Ramos (cell line): ENCODE measurements around the gene RASL11A.
"Not testable (repeated sequence)": the region's sequence is repeated elsewhere in the genome, so short reads cannot be mapped to it uniquely, and the experiment has no call there.

Experiments used
- in situ Hi-C: fragments of 300-500 bp; cut with MboI; formaldehyde crosslinking; loops from one replicate; pipeline ENCODE4 v1.14.3; 2022; ENCODE audit warnings: low sequenced_read_pairs; ENCODE audit not compliant: unreplicated experiment

Gene RASL11A, protein sequence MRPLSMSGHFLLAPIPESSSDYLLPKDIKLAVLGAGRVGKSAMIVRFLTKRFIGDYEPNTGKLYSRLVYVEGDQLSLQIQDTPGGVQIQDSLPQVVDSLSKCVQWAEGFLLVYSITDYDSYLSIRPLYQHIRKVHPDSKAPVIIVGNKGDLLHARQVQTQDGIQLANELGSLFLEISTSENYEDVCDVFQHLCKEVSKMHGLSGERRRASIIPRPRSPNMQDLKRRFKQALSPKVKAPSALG

DNA sequence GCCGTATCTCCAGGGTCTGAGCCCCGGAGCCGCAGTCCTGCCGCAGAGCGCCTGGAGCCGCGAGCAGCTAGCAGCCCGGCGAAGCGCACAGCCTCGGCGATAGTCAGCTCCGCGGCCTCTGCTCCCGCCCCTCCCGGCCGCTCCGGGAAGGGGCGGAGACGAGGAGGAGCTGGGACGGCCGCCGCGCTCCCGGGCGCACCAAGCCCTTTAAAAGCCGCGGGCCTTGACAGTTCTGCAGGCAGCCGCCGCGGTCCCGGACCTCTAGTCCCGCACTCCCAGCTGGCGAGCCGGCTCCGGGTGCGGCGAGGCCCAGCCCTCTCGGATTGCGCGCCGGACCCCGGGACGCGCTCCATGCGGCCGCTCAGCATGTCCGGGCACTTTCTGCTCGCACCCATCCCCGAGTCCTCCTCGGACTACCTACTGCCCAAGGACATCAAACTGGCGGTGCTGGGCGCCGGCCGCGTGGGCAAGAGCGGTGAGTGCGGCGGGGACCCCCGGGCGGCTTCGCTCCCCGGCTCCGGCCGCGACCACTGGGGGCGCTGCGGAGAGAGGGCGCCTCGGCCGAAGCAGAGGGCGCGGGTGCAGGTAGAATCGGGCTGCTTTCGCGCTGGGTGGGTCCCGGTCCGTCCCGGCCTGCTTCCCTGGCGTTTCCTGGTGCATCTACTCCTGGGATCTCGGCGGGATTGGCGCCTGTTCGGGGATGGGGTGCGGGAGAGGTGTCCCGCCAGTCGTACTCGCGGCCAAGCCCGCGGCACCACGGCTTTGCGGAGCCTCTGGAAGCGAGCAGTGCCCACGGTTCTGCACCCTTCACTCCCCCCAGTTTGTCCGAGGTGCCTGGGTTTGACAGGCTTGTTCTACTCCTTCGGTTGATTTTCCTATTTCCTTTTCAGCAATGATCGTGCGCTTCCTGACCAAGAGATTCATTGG, at the start of gene RASL11A:
TSS of gene RASL11A (plus strand) at position 237 of the 927 bp plus-strand sequence. CDS start at position 352, 115 bp downstream.
- in situ Hi-C loops, result no loop called here

DNA sequence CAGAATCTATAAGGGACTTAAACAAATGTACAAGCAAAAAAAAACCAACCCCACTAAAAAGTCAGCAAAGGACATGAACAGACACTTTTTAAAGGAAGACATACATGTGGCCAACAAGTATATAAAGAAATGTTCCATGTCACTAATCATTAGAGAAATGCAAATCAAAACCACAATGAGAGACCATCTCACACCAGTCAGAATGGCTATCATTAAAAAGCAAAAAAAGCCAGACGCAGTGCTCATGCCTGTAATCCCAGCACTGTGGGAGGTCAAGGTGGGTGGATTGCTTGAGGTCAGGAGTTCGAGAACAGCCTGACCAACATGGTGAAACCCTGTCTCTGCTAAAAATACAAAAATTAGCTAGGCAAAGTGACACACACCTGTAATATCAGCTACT, 48.5 kb upstream of the RASL11A start:
- in situ Hi-C loops, result not testable (repeated sequence)

DNA sequence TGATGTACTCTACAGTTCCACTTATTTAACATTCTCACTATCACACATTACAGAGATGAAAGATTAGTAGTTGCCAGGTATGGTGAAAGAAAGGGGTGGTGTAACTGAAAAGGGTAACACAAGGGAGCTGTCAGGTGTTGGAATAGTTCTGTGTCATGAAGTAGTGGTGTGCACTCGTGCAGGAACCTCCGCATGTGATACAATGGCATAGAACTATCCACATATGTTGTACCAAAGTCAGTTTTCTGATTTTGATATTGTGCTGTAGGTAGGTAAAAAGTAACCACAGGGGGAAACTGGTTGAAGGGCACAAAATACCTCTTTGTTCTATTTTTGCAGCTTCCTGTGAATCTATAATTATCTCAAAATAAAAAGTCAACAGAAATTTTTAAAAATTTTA, 43.6 kb upstream of the RASL11A start:
- in situ Hi-C loops, result no loop called here

DNA sequence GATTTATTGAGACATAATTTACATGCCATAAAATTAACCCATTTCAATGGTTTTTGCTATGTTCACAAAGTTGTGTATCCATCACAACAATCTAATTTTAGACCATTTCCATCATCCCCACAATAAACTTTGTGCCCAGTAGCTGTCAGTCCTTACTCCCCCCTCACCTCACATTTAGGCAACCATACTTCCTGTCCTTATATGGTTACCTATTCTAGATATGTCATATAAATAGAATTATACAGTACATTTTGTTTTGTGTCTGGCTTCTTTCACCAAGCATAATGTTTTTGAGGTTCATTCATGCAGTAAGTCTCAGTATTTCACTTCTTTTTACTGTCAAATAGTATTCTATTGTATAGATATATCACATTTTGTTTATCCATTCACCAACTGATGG, 42.5 kb upstream of the RASL11A start:
- in situ Hi-C loops, result no loop called here

DNA sequence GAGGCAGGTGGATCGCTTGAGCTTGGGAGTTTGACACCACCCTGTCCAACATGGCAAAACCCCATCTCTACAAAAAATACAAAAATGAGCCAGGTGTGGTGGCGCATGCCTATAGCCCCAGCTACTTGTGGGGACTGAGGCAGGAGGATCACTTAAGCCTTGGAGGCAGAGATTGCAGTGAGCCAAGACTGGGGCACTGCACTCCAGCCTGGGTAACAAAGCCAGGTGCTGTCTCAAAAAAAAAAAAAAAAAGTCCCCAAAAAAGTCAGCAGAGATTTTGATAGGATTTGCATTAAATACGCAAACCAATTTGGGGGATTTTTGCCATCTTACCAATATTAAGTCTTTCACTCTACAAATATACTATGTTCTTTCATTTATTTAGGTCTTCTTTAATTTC, 41.0 kb upstream of the RASL11A start:
- in situ Hi-C loops, result no loop called here

DNA sequence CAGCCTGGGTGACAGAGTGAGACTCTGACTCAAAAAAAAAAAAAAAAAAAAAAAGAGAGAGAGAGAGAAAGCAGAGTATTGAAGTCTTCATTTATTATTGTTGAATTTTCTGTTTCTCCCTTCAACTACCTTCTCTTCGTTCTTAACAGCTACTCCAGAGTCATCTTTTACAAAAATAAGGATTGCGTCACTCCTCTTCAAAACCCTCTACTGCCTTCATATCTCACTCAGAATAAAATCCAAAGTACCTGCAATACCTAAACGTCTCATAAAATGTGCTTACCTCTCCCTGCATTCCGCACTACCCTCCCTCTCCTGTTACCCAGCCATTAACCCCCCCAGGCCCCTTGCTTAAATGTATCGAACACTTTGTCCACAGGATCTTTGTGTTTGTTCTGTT, 36.7 kb upstream of the RASL11A start:
- in situ Hi-C loops, result no loop called here

DNA sequence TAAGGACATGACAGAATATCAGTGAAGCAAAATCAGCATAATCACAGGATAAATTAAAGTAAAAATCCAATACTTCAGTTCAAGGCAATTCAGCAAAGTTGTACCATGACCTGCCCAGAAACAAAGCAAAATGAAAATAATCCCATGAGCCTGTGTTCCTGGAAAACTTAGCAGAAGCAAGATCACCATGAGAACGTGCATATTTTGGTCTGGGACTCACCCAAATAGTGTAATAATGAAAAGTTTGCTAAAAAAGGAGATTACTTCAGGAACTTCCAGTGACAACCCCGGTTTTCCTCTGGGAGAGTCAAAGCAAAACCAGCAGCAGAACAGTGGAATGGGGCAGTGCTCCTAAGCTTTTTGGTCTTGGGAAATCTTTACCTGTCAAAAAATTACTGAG, 34.2 kb upstream of the RASL11A start:
- in situ Hi-C loops, result no loop called here

DNA sequence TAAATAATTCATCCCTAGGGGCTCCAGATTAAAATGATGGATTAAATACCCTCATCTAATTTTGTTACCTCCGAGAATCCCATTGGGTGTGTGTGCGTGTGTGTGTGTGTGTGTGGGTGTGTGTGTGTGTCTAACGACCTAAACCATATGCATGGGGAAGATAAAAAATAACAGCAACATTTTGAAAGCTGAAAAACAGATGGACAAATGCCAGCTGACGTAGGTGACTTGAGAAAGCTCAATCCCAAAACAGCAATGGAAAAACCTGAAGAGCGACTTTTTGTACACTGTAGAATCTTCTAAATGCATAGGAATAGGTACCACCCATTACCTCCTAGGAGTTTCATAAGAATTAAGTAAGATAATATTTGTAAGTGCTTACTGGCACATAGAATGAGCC, 27.9 kb upstream of the RASL11A start:
- in situ Hi-C loops, result no loop called here

DNA sequence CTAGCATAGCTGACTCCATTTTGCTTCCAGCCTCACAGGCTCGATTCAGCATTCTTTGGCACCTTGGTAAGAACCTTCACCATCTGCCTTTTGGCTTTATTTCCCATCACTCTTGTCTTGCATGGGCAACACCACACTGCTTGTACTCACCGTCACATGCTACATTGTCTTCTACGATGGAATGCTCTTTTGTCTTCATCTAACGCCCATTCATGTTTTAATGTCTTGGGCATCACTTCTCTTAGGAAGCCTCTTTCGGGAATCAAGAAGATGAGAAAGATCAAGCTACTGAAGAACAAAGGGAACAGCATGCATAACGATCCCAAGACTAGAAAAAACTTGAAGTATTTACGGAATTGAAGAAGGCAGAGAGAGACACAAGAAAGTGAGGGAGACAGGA, 25.0 kb upstream of the RASL11A start:
- in situ Hi-C loops, result no loop called here

DNA sequence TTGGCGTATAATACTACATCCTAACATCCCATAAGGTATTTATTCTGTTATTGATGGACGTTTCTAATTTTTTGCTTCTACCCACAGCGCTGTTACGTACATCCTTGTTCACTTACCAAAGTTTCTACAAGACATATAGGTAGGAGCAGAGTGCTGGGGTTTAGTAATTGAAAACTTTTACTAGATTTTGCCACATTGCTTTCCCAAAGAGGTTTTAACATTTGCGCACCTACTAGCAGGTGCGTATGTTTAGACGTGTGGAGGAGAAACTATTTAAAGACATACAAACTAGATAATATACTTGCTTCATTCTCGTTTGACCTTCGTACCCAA, 19.8 kb upstream of the RASL11A start:
- in situ Hi-C loops, result no loop called here

DNA sequence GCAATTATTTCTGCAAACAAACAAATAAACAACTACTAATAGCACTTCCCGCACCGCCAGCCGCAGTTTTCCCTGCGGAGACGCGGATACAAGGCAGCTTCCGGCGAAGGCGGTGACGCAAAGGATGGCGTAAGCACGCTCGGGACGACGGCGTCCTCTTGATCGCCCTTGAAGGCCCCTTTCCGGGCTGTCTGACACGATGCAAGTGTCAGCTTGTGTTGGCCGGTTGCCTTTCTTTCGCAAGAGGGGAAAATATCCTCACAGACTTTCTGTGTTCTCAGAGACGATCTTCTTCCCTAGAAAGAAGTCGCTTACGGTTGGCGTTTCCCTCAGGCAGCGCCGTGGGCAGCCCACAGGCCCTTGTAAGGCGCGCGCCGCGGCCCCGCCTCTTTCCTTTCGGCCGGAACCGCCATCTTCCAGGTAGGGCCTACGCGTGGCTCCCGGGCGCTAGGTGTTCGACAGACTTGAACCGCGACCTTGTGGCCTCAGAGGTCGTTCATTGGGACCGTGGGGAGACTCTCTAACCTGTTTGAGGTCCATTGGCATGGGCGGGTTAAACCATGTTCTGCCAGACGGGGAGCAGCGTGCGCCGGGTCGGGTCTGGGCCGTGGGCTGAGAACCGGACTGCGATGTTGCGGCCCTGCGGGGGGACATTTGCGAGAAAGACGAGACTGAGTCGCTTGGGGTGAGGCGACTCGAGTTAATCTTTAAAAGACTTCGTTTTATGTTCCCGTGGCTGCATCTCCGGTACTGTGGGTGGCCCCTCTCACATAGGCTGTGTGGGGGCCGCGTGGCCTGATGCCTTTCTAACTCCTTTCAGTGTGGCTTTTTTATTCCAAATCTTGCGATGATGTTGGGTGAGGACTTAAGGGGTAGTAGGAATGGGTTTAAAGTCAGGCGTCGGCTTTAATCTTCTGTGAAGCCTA, 19.2 kb upstream of the RASL11A start, which contains the start of gene RPL21:
TSS of gene RPL21 (plus strand) at position 393 of the 926 bp plus-strand sequence. CDS start 2,219 bp downstream, outside the sequence.
- in situ Hi-C loops, result no loop called here

DNA sequence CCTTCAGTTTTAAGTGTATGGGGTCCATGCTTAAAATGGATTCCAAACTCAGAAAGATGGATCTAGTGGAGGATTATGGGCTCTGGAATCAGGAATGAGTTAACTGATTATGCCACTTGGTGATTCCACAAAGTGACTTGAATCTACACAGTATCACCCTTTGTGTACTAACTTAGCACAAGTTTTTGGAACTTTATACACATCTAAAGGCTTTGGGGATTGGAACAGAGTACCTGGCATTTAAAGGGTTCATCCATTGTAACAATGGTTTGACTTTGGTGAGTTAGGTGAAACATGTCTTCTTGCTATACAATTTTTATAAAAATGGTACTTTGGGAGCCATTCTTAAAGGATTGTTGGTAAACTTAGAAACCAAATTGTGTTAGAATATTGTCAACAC, 18.2 kb upstream of the RASL11A start:
- in situ Hi-C loops, result no loop called here

DNA sequence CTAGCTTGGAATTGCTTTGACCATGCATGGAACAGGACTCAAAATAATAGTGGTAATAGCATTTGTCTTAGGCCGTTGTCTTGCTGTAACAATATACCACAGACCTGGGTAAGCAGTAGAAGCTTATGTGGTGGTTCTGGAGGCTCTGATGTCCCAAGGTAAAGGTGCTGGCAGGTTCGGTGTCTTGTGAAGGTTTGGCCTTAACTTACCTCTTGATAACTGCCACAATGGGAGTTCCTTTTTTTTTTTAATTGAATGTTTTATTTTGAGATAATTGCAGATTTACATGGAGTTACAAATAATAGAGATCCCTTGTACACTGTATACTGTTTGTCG, 13.4 kb upstream of the RASL11A start:
- in situ Hi-C loops, result no loop called here

DNA sequence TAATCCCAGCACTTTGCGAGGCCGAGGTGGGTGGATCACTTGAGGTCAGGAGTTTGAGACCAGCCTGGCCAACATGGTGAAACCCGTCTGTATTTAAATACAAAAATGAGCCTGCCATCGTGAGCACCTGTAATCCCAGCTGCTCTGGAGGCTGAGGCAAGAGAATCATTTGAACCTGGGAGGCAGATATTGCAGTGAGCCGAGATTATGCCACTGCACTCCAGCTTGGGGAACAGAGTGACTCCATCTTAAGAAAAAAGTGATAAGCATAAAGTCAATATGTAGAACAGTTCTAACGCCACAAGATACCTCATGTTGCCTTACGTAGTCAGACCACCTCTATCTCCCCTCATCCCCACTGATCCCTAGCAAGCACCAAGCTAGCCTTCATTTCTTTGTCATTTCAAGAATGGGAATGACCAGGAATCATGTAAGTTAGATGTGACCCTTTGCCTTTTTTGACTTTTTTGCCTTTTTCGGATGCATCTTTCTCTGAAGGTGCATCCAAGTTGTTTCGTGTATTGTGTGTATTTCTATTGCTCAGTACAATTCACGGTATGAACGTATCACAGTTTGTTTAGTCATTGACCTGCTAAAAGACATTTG, 12.9 kb upstream of the RASL11A start:
- in situ Hi-C loops, result no loop called here

DNA sequence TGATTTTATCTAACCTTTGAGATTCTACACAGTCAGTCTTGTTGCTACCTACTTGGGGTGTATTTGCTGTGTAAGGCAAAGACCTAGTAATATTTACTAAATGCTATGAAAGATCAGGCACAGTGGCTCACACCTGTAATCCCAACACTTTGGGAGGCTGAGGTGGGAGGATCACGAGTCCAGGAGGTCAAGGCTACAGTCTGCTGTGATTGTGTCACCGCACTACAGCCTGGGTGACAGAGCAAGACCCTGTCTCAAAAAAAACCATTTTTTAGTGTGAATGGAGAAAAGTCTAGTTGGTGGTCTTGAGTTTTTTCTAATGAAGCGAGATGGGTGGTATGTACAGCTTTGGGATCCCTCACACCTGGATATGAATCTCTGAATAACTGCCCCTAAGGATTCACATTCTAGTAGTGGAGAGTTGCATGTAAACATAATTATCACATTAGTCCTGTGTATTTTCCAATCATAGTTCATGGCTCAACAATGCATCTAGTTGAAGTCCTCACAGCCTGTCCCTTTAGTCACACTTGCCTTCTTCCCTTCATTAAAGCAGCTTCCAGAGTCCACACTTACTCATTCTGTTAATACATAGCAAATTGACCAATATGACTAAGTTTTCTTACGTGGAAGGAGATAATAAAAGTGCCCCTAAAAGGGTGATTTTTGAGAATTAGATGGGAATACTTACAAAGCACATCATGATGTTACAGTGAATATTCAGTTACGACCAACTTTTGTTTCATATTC, 11.8 kb upstream of the RASL11A start:
- in situ Hi-C loops, result no loop called here

DNA sequence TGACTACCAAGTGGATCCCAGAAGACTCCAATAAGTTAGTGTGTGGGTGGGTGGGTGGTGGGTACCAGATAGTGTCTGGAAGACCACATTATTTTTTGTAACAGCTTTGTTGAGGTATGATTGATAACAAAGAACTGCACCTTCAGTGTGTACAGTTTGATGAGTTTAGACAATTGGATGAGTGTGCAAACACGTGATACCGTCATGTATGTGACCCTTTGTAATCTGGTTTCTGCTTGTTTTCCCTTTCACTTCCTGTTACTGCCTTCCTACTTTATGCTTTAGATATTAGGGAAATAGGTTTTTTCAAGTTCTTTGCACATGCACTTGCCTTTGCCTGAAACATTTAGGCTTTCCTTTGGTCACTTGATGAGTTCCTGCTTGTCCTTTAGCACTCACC, 10.8 kb upstream of the RASL11A start:
- in situ Hi-C loops, result no loop called here

DNA sequence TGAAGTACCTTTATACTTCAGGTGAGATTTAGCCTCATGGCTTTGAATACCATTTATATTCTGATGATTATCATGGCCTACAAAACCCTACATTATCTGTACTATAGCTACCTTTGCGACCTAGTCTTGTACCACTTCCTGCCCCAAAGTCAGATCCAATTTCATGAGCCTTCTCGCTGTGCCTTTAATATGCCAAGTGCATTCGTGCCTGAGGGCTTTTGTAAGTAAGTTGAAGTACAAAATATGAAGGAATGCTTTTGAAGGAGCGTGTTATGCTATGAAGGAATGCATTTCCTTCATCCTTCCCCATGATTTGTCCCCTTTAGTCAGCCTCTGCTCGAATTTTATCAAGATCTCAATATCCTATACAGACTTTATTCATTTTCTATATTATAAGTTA, 9.2 kb upstream of the RASL11A start:
- in situ Hi-C loops, result no loop called here

DNA sequence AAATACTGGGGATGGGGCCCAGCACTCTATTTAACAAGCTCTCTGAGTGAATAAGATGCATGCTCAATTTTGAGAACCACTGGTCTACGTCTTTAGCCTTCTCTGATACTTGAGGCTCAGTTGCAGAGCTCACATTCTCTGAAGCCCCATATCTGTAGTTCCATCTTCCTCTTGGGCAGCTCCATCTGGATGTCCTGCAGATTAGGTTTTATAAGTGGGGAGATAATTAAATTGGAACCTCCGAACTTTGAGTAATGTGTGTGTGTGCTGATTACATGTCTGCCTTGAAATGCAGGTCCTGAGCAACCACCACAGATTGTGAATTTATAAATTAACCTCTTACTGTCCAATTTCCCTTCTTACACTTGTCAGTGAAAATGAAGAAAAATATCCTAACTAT, 7.2 kb upstream of the RASL11A start:
- in situ Hi-C loops, result no loop called here

DNA sequence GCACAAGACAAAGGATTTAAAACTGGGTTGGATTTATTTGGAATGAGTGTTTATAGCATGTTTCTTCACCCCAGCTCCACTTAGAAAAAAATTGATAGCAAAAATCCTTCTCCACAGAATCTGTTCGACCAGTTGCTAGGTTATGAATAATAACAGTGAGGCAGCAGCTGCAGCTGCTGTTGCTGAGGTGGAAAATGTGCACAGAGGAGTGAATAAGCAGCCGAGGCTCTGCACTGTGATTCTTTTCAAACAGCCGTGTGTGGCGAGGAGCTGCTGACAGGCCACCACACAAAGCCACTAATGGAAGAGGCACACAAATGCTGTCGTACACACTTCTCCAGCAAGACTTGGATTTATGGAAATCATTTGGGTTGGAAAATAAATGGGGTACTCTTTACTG, 6.4 kb upstream of the RASL11A start:
- in situ Hi-C loops, result no loop called here

DNA sequence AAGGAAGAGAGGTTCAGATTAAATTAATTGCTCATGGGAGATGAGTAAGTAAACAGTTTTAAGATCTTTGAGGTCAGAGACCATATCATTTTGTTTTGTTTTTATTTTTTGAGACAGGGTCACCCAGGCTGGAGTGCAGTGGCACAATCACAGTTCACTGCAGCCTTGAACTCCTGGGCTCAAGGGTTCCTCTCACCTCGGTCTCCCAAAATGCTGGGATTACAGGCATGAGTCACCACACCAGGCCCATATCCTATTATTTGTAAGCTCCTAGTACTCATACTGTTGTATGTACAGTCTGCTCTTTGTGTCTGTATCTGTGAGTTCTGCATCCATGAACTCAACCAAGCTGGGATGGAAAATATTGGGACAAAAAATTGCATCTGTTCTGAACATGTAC, 6.0 kb upstream of the RASL11A start:
- in situ Hi-C loops, result no loop called here
